ENCODE measurements around the gene C19orf81.
"Not testable (repeated sequence)": the region's sequence is repeated elsewhere in the genome, so short reads cannot be mapped to it uniquely, and the experiment has no call there.

Gene C19orf81

GRCh38 chr19:50649433-50650391 lies at the start of gene C19orf81:
Gene C19orf81, plus strand, starts transcription at chr19:50649445. Its CDS starts 0 bp downstream, at chr19:50649445.
- POLR2A ChIA-PET (ENCODE audit: low non-redundant PET) = no interaction called here
- CTCF ChIA-PET = no interaction called here
- DNase-seq (ENCODE audit: low spot score) = no peak
- no peak within 1 kb of the TSS for H3K27ac ChIP-seq
- no peak for TF ChIP-seq CTCF (conservative IDR thresholded peaks at IDR 0.05; ENCODE audit: low read depth)

GRCh38 chr19:50601407-50602088 lies 47.7 kb upstream of the C19orf81 start:
- no peak overlapping the region for H3K27ac ChIP-seq
- ChIA-PET CTCF (interaction anchor here (0.7 kb wide), 1 partner anchor 46 kb away, joined by 3 read pairs; no protein-coding TSS in a partner anchor), POLR2A (ENCODE audit: low non-redundant PET) (no interaction called here)
- TF ChIP-seq CTCF (conservative IDR thresholded peaks at IDR 0.05; ENCODE audit: low read depth) = no peak
- no peak for DNase-seq (ENCODE audit: low spot score)

- CTCF ChIA-PET = no interaction called here
- POLR2A ChIA-PET (ENCODE audit: low non-redundant PET) = no interaction called here
- no peak for TF ChIP-seq CTCF (conservative IDR thresholded peaks at IDR 0.05; ENCODE audit: low read depth)
- no peak overlapping the region for H3K27ac ChIP-seq
- no peak for DNase-seq (ENCODE audit: low spot score)
These were observed 47.2 kb upstream of the C19orf81 start for GRCh38 chr19:50602089-50602422.

GRCh38 chr19:50602496-50602895 lies 46.7 kb upstream of the C19orf81 start:
- DNase-seq (ENCODE audit: low spot score) = no peak
- H3K27ac ChIP-seq = no peak overlapping the region
- CTCF ChIA-PET = no interaction called here
- POLR2A ChIA-PET (ENCODE audit: low non-redundant PET) = no interaction called here
- no peak for TF ChIP-seq CTCF (conservative IDR thresholded peaks at IDR 0.05; ENCODE audit: low read depth)

- no peak for TF ChIP-seq CTCF (conservative IDR thresholded peaks at IDR 0.05; ENCODE audit: low read depth)
These were observed 46.3 kb upstream of the C19orf81 start for GRCh38 chr19:50602935-50603334.

GRCh38 chr19:50604264-50605073 lies 44.8 kb upstream of the C19orf81 start:
- POLR2A ChIA-PET (ENCODE audit: low non-redundant PET); DNase-seq (ENCODE audit: low spot score); CTCF ChIA-PET; H3K27ac ChIP-seq: not testable (repeated sequence)

More at GRCh38 chr19:50602935-50603334, 46.3 kb upstream of the C19orf81 start:
- no peak overlapping the region for H3K27ac ChIP-seq
- CTCF ChIA-PET = no interaction called here
- DNase-seq (ENCODE audit: low spot score) = no peak
- POLR2A ChIA-PET (ENCODE audit: low non-redundant PET) = no interaction called here

- POLR2A ChIA-PET (ENCODE audit: low non-redundant PET); DNase-seq (ENCODE audit: low spot score); H3K27ac ChIP-seq: not testable (repeated sequence)
- CTCF ChIA-PET = interaction anchor here (0.7 kb wide), 1 partner anchor 40 kb away, joined by 3 read pairs; no protein-coding TSS in a partner anchor
These were observed 43.0 kb upstream of the C19orf81 start for GRCh38 chr19:50606059-50606836.

All from RWPE1 (cell line).